HepG2 (cell line): ENCODE results near the gene AKT2. TPM values are rescaled to one million over a fixed set of nuclear protein-coding genes. Genes with fewer than 3 reads are reported as not detected.

Experiments
- ATAC-seq: fragments of 200-7000 bp; cut with Tn5 transposase; 3 replicates; pipeline ENCODE4 v1.9.1; 2020; ENCODE audit warnings: mild to moderate bottlenecking, moderate library complexity
- BruUV-seq: library from RNA; stranded (reverse); fragments of 400-500 nt; replicated peaks from 2 replicates; lab custom pipeline; 2021; lab: Mats Ljungman, UMichigan
- CTCF ChIA-PET: fragments of 300-600 bp; formaldehyde crosslinking; extraction: SDS; loops from one replicate; lab custom pipeline; 2021; ENCODE audit warnings: low total read pairs, inconsistent platforms, low intra/inter-chr PET ratio; lab: Yijun Ruan, JAX
- POLR2A ChIA-PET: fragments of 350-600 bp; sonication (Branson Sonifier 250); formaldehyde crosslinking; loops from one replicate; lab custom pipeline; 2020; ENCODE audit warnings: antibody characterized with exemption, inconsistent platforms; lab: Yijun Ruan, JAX
- DNase-seq: peaks from one replicate; pipeline ENCODE4 v3.0.0-alpha.2; 2015; ENCODE audit warnings: low spot score
- FAIRE-seq: peaks from 3 replicates; lab custom pipeline; 2011; peaks lifted over from hg19 to GRCh38; lab: Jason Lieb, UNC
- H2AFZ ChIP-seq: one replicate; pipeline ENCODE4 v1.6.1; 2011; ENCODE audit warnings: low read length, inconsistent platforms
- H3K27ac ChIP-seq: fragments of 300-600 bp; 3 replicates; pipeline ENCODE4 v1.8.0; 2011; ENCODE audit warnings: mixed run types, mild to moderate bottlenecking, mixed read lengths, low read length, inconsistent platforms; ENCODE audit not compliant: insufficient read depth; ENCODE audit errors: extremely low read length
- H3K27me3 ChIP-seq, 2 experiments: fragments of 200-600 bp in 1 of 2; 2 replicates in 1 of 2; 3 replicates in 1 of 2; pipeline versions ENCODE4 v1.6.0 to v1.8.0; 2011; ENCODE audit warnings: low read length in 2 of 2, mild to moderate bottlenecking in 2 of 2, moderate library complexity in 2 of 2, inconsistent platforms in 1 of 2; ENCODE audit not compliant: insufficient read depth in 2 of 2, control insufficient read depth in 1 of 2
- H3K36me3 ChIP-seq, 2 experiments: fragments of 200-600 bp in 1 of 2; replicated peaks in 1 of 2; 2 replicates in 1 of 2; 3 replicates in 1 of 2; pipeline versions ENCODE4 v1.5.1 to v1.8.0; 2011; ENCODE audit warnings: low read length in 2 of 2, inconsistent platforms in 1 of 2; ENCODE audit not compliant: insufficient read depth in 2 of 2, control insufficient read depth in 1 of 2
- H3K4me1 ChIP-seq: 2 replicates; pipeline ENCODE4 v1.5.1; 2012; ENCODE audit warnings: low read length, inconsistent platforms; ENCODE audit not compliant: insufficient read depth
- H3K4me2 ChIP-seq: 2 replicates; pipeline ENCODE4 v1.6.0; 2011; ENCODE audit warnings: low read depth, low read length, inconsistent platforms
- H3K4me3 ChIP-seq, 3 experiments: fragments of 200-600 bp in 1 of 3; sonication (generic), shearing (Covaris generic) in 1 of 3; replicated peaks in 1 of 3; 2 replicates each; pipeline ENCODE4 v1.5.1; 2011 to 2016; ENCODE audit warnings: low read length in 3 of 3, inconsistent platforms in 2 of 3, low read depth in 2 of 3, mild to moderate bottlenecking in 2 of 3, control low read depth in 1 of 3, mixed read lengths in 1 of 3; ENCODE audit not compliant: insufficient read depth in 1 of 3
- H3K79me2 ChIP-seq: one replicate; pipeline ENCODE4 v1.6.1; 2011; ENCODE audit warnings: low read length, inconsistent platforms; ENCODE audit not compliant: insufficient read depth
- H3K9ac ChIP-seq: 2 replicates; pipeline ENCODE4 v1.6.0; 2011; ENCODE audit warnings: mild to moderate bottlenecking, low read depth, low read length, inconsistent platforms; ENCODE audit not compliant: insufficient read depth
- H3K9me3 ChIP-seq: 2 replicates; pipeline ENCODE4 v1.5.1; 2012; ENCODE audit warnings: mild to moderate bottlenecking, low read length
- H4K20me1 ChIP-seq: 2 replicates; pipeline ENCODE4 v1.6.0; 2011; ENCODE audit warnings: inconsistent platforms, mild to moderate bottlenecking, low read length, moderate library complexity; ENCODE audit not compliant: insufficient read depth
- MAFF ChIP-seq: IDR thresholded peaks from 2 replicates; pipeline ENCODE4 v1.6.1; 2011; ENCODE audit warnings: low read depth, low read length, improper control_type of control experiment
- MAFK ChIP-seq, 2 experiments: IDR thresholded peaks in 1 of 2; conservative IDR thresholded peaks in 1 of 2; 2 replicates each; pipeline ENCODE4 v1.6.1; 2011; ENCODE audit warnings: improper control_type of control experiment in 2 of 2, low read length in 2 of 2
- MEIS2 ChIP-seq: sonication (generic); formaldehyde crosslinking; IDR thresholded peaks from 2 replicates; pipeline ENCODE4 v1.9.0; 2021; ENCODE audit warnings: mild to moderate bottlenecking, missing genetic modification reagents
- MZF1 ChIP-seq: sonication (generic); formaldehyde crosslinking; IDR thresholded peaks from 2 replicates; pipeline ENCODE4 v1.8.1; 2023; ENCODE audit warnings: mild to moderate bottlenecking, missing genetic modification reagents, borderline replicate concordance
- PHB2 ChIP-seq: fragments of 450-650 bp; IDR thresholded peaks from 2 replicates; pipeline ENCODE4 v1.6.1; 2018; ENCODE audit not compliant: partially characterized antibody
- PITX1 ChIP-seq: sonication (generic); formaldehyde crosslinking; IDR thresholded peaks from 2 replicates; pipeline ENCODE4 v1.5.1; 2020; ENCODE audit warnings: mild to moderate bottlenecking, missing genetic modification reagents
- SMARCC2 ChIP-seq: fragments of 450-650 bp; IDR thresholded peaks from 2 replicates; pipeline ENCODE4 v1.6.1; 2017; ENCODE audit warnings: antibody characterized with exemption, mild to moderate bottlenecking
- ZNF264 ChIP-seq: sonication (generic); formaldehyde crosslinking; IDR thresholded peaks from 2 replicates; pipeline ENCODE4 v1.4.0; 2020; ENCODE audit warnings: missing genetic modification reagents
- ZNF570 ChIP-seq: sonication (generic); formaldehyde crosslinking; IDR thresholded peaks from 2 replicates; pipeline ENCODE4 v1.4.0; 2020; ENCODE audit warnings: mild to moderate bottlenecking, missing genetic modification reagents, borderline replicate concordance
- WGBS: methylation state at CpG from one replicate; pipeline ENCODE4 v1.1.6; 2017; ENCODE audit warnings: low lambda C conversion rate; 5-methylcytosine and 5-hydroxymethylcytosine counted together
- in situ Hi-C: cut with HindIII; loops from 2 replicates; pipeline ENCODE4 v1.10.0; 2017; ENCODE audit warnings: low pct_unique_long_range_greater_than_20kb; ENCODE audit not compliant: extremely low pct_ligation_motif_present
- intact Hi-C: fragments of 100-400 bp; cut with micrococcal nuclease; formaldehyde crosslinking; loops from one replicate; pipeline ENCODE4 v1.10.0; 2022; ENCODE audit not compliant: unreplicated experiment
- polyA plus RNA-seq, 8 experiments: library from polyadenylated mRNA; depleted of rRNA in 3 of 8; stranded (reverse) in 7 of 8; unstranded in 1 of 8; fragments of >200 nt; fragmentation: Illumina TruSeq in 4 of 8; extraction: Trizol in 4 of 8; gene quantifications; 2 replicates each; pipeline versions ENCODE4 v1.2.1 to v1.2.3, GENCODE V29; 2011 to 2016; ENCODE audit warnings: low read depth in 4 of 8, missing spikeins in 1 of 8, mixed read lengths in 1 of 8; ENCODE audit not compliant: insufficient read depth in 1 of 8
- total RNA-seq, 5 experiments: library from RNA; depleted of rRNA; stranded (reverse); fragments of >200 nt; fragmentation: Illumina TruSeq; extraction: Trizol; gene quantifications; 2 replicates each; pipeline ENCODE4 v1.2.3, GENCODE V29; 2016; ENCODE audit warnings: low read depth in 1 of 5
- TF ChIP-seq, protein P1 (sequence below): conservative IDR thresholded peaks from 2 replicates; pipeline ENCODE4 v1.6.1; 2018; ENCODE audit warnings: missing genetic modification reagents
- TF ChIP-seq, protein P2 (sequence below): sonication (generic); formaldehyde crosslinking; IDR thresholded peaks from 2 replicates; pipeline ENCODE4 v1.5.1; 2020; ENCODE audit warnings: mild to moderate bottlenecking, missing genetic modification reagents, borderline replicate concordance
- TF ChIP-seq, protein P3 (sequence below): sonication (generic); formaldehyde crosslinking; IDR thresholded peaks from 2 replicates; pipeline ENCODE4 v1.4.0; 2020; ENCODE audit warnings: mild to moderate bottlenecking, missing genetic modification reagents

AKT2 gene
- total and polyA plus RNA-seq, 2 of the 13 experiments (the other 11 are each of a cell fraction or from before 2014, with no cell fraction given) = 82.1 to 173 TPM

DNA sequence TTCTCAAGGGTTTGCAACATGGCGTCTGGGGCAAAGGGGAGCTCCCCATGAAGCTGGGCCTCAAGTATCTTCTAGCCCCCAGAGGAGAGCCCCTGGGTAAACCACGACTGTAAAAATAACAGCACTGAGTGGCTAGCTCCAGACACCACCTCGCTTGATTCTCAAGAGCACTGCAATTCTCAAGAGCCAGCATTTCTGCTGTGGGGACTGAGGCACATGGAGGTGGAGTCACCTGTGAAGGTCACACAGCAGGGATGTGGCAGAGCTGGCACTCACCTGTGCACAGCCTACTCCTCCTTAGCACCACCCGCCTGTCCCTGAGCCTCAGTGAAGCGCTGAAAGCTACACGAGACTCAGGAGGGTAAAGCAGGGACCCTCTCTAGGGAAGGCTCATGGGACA is 38.0 kb downstream of the AKT2 start (continued):
- TF ChIP-seq, protein P1, sequence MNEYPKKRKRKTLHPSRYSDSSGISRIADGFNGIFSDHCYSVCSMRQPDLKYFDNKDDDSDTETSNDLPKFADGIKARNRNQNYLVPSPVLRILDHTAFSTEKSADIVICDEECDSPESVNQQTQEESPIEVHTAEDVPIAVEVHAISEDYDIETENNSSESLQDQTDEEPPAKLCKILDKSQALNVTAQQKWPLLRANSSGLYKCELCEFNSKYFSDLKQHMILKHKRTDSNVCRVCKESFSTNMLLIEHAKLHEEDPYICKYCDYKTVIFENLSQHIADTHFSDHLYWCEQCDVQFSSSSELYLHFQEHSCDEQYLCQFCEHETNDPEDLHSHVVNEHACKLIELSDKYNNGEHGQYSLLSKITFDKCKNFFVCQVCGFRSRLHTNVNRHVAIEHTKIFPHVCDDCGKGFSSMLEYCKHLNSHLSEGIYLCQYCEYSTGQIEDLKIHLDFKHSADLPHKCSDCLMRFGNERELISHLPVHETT = no peak
- TF ChIP-seq ZNF570 (CRISPR knock-in tag) = no peak
- no peak for TF ChIP-seq PITX1 (CRISPR knock-in tag)
- TF ChIP-seq ZNF264 = no peak
- TF ChIP-seq, protein P2, sequence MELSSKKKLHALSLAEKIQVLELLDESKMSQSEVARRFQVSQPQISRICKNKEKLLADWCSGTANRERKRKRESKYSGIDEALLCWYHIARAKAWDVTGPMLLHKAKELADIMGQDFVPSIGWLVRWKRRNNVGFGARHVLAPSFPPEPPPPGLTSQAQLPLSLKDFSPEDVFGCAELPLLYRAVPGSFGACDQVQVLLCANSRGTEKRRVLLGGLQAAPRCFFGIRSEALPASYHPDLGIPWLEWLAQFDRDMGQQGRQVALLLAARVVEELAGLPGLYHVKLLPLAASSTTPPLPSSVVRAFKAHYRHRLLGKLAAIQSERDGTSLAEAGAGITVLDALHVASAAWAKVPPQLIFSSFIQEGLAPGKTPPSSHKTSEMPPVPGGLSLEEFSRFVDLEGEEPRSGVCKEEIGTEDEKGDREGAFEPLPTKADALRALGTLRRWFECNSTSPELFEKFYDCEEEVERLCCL (CRISPR knock-in tag) = no peak
- no peak for TF ChIP-seq SMARCC2
- no peak for TF ChIP-seq PHB2

DNA sequence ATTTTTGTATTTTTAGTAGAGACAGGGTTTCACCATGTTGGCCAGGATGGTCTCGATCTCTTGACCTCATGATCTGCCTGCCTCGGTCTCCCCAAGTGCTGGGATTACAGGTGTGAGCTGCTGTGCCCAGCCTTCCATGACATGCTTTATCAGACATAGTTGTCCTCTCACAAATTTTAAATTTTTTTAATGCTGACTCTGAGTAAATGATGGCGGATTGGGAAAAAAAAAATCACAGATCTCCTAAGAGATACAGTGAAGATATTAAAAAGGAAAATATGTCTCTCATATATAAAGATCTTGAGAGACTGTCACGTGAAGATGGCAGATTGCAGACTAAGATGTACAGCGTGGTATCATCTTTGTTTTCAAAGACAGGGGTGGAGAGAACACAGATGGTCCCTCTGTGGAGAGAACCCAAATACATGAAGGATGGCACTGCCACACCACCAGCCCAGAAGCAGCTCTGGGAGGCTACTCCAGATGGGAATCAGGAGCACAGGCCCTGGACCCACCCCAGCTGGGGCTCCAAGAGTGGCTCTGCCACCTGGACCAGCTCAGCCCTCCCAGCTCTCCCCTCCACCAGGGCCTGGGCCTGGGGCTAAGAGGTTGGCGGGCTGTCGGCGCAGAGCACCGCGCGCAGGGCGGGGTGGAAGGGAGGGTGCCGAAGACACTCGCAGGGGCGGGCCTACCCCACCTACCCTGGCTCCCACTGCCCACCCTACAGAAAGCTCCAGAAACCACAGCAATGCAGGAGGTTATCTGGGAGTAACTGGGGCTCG is 38.7 kb downstream of the AKT2 start:
- in situ Hi-C loops = loop anchor here (5.0 kb wide), 1 partner anchor 36 kb away; no protein-coding TSS in a partner anchor
- ATAC-seq (no peak), FAIRE-seq (no peak), DNase-seq (no peak)
- BruUV-seq = no TSS peak
- no peaks in the 10 kb centered on the region for H3K9me3 ChIP-seq
- H3K4me1 ChIP-seq = peaks cover 21% of the 10 kb centered on the region
- H3K9ac ChIP-seq = no peak overlapping the region
- H2AFZ ChIP-seq = no peak overlapping the region
- peaks cover 11% of the 10 kb centered on the region for H3K79me2 ChIP-seq
- POLR2A ChIA-PET = no interaction called here
- H3K27me3 ChIP-seq = no peaks in the 10 kb centered on the region
- TF ChIP-seq MAFK (conservative IDR thresholded peaks at IDR 0.05 in 1 of 2, IDR thresholded peaks at IDR 0.05 in 1 of 2; ENCODE audit: low read length in 2 of 2) (peak; percentile 71 to 77), MAFF (peak; percentile 59; the same call in 1 of the 2 replicates), MZF1 (CRISPR knock-in tag) (no peak), MEIS2 (CRISPR knock-in tag) (no peak)
- TF ChIP-seq, protein P3, sequence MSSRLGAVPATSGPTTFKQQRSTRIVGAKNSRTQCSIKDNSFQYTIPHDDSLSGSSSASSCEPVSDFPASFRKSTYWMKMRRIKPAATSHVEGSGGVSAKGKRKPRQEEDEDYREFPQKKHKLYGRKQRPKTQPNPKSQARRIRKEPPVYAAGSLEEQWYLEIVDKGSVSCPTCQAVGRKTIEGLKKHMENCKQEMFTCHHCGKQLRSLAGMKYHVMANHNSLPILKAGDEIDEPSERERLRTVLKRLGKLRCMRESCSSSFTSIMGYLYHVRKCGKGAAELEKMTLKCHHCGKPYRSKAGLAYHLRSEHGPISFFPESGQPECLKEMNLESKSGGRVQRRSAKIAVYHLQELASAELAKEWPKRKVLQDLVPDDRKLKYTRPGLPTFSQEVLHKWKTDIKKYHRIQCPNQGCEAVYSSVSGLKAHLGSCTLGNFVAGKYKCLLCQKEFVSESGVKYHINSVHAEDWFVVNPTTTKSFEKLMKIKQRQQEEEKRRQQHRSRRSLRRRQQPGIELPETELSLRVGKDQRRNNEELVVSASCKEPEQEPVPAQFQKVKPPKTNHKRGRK (CRISPR knock-in tag) = no peak
- no peak overlapping the region for H3K27ac ChIP-seq
- intact Hi-C loops = no loop called here
- H3K4me2 ChIP-seq = no peak overlapping the region
- H3K36me3 ChIP-seq = peaks cover 8 to 48% of the 10 kb centered on the region in 2 experiments; a peak in 4 of 5 replicates
- 98% methylated on average over 15 of the region's 16 CpGs for WGBS
- CTCF ChIA-PET = no interaction called here
- no peak overlapping the region for H3K4me3 ChIP-seq
- H4K20me1 ChIP-seq = no peaks in the 10 kb centered on the region
